ENCODE measurements around the gene FOXA2.

DNA sequence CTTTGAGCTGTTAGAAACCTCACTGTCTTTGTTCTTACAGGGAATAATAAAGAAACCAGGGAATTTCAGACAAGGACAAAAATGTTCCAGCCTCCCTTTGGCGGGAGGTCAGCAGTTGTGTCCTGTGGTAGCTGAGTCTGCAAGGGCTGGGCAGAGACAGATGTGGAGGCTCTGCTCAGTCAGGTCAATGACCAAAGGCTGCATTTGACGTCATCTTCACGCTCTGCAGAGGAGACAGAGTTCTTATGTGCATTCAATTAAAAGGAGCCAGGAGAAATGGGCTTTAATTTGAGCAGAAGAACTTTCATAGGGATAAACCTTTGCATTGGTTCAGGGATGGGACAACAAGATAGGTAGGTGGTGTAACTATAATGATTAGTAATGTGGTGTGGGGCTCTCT, 45.1 kb upstream of the FOXA2 start:
- TF ChIP-seq ZFP30 (CRISPR knock-in tag; IDR thresholded peaks at IDR 0.05; ENCODE audit: borderline replicate concordance) (no peak), HNRNPUL1 (IDR thresholded peaks at IDR 0.05; ENCODE audit: low read length) (no peak), TAF7 (tag; IDR thresholded peaks at IDR 0.05) (no peak), RBM39 (optimal IDR thresholded peaks at IDR 0.05; ENCODE audit: low read depth, low read length) (no peak)
- TF ChIP-seq, protein P1, sequence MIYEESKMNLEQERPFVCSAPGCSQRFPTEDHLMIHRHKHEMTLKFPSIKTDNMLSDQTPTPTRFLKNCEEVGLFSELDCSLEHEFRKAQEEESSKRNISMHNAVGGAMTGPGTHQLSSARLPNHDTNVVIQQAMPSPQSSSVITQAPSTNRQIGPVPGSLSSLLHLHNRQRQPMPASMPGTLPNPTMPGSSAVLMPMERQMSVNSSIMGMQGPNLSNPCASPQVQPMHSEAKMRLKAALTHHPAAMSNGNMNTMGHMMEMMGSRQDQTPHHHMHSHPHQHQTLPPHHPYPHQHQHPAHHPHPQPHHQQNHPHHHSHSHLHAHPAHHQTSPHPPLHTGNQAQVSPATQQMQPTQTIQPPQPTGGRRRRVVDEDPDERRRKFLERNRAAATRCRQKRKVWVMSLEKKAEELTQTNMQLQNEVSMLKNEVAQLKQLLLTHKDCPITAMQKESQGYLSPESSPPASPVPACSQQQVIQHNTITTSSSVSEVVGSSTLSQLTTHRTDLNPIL (CRISPR knock-in tag; IDR thresholded peaks at IDR 0.05): no peak
- TF ChIP-seq, protein P2, sequence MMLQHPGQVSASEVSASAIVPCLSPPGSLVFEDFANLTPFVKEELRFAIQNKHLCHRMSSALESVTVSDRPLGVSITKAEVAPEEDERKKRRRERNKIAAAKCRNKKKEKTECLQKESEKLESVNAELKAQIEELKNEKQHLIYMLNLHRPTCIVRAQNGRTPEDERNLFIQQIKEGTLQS (IDR thresholded peaks at IDR 0.05): no peak
- TF ChIP-seq, protein P2 (CRISPR knock-in tag; conservative IDR thresholded peaks at IDR 0.05): no peak

Data from K562 (cell line).